BJ (cell line): Measurements from ENCODE around the gene MSRB3. TPM values are rescaled to one million over a fixed set of nuclear protein-coding genes. Genes with fewer than 3 reads are reported as not detected.

Experiments used
- CTCF ChIA-PET: fragments of 350-600 bp; formaldehyde crosslinking; extraction: SDS; loops from one replicate; lab custom pipeline; 2021; ENCODE audit warnings: antibody characterized with exemption, inconsistent platforms; lab: Yijun Ruan, JAX
- POLR2A ChIA-PET: fragments of 300-600 bp; sonication (Branson Sonifier 250); formaldehyde crosslinking; extraction: SDS; loops from one replicate; lab custom pipeline; 2021; ENCODE audit warnings: antibody characterized with exemption; lab: Charles Lee
- DNase-seq: peaks from one replicate; pipeline ENCODE4 v3.0.0-alpha.2; 2011; ENCODE audit warnings: low read depth
- H3K27me3 ChIP-seq: 2 replicates; pipeline ENCODE4 v1.6.0; 2011; ENCODE audit warnings: low read length; ENCODE audit not compliant: control insufficient read depth, insufficient read depth
- H3K36me3 ChIP-seq: 2 replicates; pipeline ENCODE4 v1.5.1; 2011; ENCODE audit warnings: low read length; ENCODE audit not compliant: control insufficient read depth, insufficient read depth
- H3K4me3 ChIP-seq: 2 replicates; pipeline ENCODE4 v1.5.1; 2011; ENCODE audit warnings: low read depth, mild to moderate bottlenecking, control low read depth, low read length
- polyA plus RNA-seq: library from polyadenylated mRNA; depleted of rRNA; stranded (reverse); fragments of >200 nt; gene quantifications from 2 replicates; pipeline ENCODE4 v1.2.3, GENCODE V29; 2011
- TF ChIP-seq, protein P1 (sequence below): IDR thresholded peaks from 2 replicates; pipeline ENCODE4 v1.5.1; 2011; ENCODE audit warnings: low read depth, mild to moderate bottlenecking, control low read depth, inconsistent platforms, low read length, moderate library complexity; ENCODE audit not compliant: insufficient read depth

Gene MSRB3
- polyA plus RNA-seq, 1 experiment = 76.0 TPM

DNA sequence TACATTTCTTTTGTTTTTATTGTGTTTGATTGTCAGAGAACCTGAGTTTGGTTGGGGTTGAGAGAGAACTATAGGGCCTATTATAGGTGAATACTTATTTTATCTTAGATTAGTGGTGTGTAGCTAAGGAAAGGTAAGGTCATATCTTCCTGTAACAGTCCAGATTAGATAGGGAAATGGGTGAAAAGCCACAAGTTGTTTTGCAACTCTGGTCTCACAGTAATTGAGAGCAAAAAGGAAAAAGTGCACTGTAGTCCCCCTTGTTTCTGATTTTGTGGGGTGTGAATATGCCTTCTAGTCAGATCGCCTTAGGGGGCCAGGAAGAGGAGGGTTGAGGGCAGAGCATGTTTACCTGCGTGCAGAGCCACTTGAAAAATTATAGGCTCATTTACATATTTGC, 8.9 kb downstream of the MSRB3 start:
- no peak overlapping the region for H3K4me3 ChIP-seq
- ChIA-PET POLR2A (no interaction called here), CTCF (no interaction called here)
- TF ChIP-seq, protein P1, sequence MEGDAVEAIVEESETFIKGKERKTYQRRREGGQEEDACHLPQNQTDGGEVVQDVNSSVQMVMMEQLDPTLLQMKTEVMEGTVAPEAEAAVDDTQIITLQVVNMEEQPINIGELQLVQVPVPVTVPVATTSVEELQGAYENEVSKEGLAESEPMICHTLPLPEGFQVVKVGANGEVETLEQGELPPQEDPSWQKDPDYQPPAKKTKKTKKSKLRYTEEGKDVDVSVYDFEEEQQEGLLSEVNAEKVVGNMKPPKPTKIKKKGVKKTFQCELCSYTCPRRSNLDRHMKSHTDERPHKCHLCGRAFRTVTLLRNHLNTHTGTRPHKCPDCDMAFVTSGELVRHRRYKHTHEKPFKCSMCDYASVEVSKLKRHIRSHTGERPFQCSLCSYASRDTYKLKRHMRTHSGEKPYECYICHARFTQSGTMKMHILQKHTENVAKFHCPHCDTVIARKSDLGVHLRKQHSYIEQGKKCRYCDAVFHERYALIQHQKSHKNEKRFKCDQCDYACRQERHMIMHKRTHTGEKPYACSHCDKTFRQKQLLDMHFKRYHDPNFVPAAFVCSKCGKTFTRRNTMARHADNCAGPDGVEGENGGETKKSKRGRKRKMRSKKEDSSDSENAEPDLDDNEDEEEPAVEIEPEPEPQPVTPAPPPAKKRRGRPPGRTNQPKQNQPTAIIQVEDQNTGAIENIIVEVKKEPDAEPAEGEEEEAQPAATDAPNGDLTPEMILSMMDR = no peak
- DNase-seq = no peak
- no peaks in the 10 kb centered on the region for H3K36me3 ChIP-seq
- H3K27me3 ChIP-seq = no peaks in the 10 kb centered on the region

DNA sequence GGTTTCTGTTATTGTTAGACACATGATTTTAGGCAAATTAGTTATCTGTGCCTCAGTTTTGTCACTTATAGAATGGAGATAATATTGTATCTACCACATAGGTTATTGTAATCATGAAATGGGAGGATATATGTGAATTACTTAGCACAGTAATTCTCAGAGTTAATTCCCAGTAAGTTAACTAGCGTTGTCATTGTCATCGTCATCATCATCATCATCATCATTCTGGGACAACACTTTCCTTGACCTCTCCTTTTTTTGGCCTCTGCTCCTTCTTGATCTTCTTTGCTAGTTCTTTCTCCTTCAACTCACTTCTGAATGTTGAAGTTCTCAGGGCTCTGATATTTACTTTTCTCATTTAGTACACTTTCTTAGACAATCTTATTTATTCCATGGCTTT, 13.8 kb downstream of the MSRB3 start:
- POLR2A ChIA-PET = no interaction called here
- CTCF ChIA-PET = interaction anchor here (1.1 to 1.5 kb wide), 2 partner anchors 13 to 154 kb away, joined by 3 read pairs; no protein-coding TSS in a partner anchor

DNA sequence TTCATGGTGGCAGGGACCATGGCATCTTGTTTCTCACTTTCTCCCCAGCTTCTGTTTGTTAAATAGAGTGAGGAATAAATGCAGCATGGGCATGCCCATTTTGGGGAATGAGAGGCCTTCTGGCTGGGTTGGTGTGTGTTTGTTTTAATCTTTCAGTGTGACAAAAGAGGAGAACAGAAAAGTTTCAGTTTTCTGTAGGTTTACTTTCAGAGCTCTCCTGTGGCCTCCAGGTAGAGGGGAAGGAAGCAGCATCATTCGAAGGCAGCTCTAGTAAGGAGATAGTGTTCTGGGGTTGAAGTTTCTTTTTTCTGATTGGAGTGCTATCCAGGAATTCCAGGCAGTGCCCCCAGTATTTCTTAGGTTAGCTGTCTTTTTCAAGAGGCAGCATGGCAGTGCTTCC, 15.3 kb downstream of the MSRB3 start:
- Histone ChIP-seq H3K36me3 (no peaks in the 10 kb centered on the region; the same call in 1 of the 2 replicates), H3K4me3 (no peak overlapping the region), H3K27me3 (no peaks in the 10 kb centered on the region)
- no peak for DNase-seq
- CTCF ChIA-PET = interaction anchor here (1.5 kb wide), 1 partner anchor 12 kb away, joined by 3 read pairs; no protein-coding TSS in a partner anchor
- POLR2A ChIA-PET = no interaction called here
- TF ChIP-seq, protein P1 = no peak

More for the DNA sequence above, 13.8 kb downstream of the MSRB3 start:
- no peak for DNase-seq
- TF ChIP-seq, protein P1 = no peak
- Histone ChIP-seq H3K4me3 (no peak overlapping the region), H3K36me3 (no peaks in the 10 kb centered on the region; the same call in 1 of the 2 replicates), H3K27me3 (no peaks in the 10 kb centered on the region)

DNA sequence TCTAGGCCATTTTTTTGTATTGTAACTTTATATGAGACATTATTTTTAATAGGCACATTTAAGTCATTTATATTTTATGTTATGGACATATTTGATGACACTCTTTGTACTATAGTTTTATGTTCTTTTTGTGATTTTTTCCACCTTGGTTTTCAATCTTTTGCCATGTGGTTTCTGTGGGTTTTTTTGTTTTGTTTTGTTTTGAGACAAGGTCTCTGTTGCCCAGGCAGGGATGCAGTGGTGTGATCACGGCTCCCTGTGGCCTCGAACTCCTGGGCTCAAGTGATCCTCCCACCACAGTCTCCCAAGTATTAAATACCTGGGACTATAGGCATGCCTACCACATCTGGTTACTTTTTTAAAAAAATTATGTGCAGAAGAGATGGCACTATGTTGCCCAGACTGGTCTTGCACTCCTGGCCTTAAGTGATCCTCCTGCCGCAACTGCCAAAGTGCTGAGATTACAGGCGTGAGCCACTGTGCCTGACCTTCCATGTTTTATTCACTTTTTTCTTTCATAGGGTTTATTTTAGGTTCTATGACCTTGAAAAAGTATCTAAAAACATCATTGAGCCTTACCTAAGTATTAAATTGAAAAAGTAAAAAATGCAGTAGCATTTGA, 16.3 kb downstream of the MSRB3 start:
- ChIA-PET CTCF (no interaction called here), POLR2A (no interaction called here)
- no peaks in the 10 kb centered on the region; the same call in 1 of the 2 replicates for H3K36me3 ChIP-seq
- TF ChIP-seq, protein P1 = no peak
- H3K4me3 ChIP-seq = no peak overlapping the region
- DNase-seq = no peak
- no peaks in the 10 kb centered on the region for H3K27me3 ChIP-seq

DNA sequence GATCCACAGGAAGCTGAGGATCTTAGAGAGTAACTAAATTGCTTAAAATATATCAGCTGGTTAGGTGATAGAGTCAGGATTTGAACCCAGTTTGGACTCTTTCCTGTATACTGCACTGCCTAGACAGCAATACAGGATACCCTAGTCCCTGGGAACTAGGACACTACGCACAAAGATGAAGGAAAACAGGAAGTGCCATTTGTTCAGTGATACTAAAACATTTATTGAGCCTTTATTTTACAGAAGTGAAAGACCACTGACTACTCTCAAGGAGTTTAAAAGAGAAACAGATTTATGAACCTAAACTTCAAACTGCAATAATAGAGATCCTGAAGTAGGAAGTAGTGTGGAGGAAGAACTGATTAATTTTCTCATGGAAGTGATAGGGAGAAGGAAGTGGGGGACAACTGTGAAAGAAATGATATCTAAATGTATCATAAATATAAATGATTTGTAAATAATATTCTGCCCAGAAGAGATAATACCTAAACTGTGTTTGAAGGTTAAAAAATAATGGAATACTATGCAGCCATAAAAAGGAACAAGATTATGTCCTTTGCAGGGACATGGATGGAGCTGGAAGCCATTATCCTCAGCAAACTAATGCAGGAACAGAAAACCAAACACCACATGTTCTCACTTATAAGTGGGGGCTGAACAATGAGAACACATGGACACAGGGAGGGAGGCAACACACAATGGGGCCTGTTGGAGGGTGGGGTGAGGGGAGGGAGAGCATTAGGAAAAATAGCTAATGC, 18.2 kb downstream of the MSRB3 start:
- Histone ChIP-seq H3K4me3 (no peak overlapping the region), H3K36me3 (no peaks in the 10 kb centered on the region; the same call in 1 of the 2 replicates), H3K27me3 (no peaks in the 10 kb centered on the region)
- TF ChIP-seq, protein P1 = no peak
- POLR2A ChIA-PET = no interaction called here
- DNase-seq = no peak
- CTCF ChIA-PET = no interaction called here
